Measurements from ENCODE around the gene KIF4A.
"Not testable (repeated sequence)": the region's sequence is repeated elsewhere in the genome, so short reads cannot be mapped to it uniquely, and the experiment has no call there.

KIF4A gene

GRCh38 chrX:70289168-70289792 lies 624 bp upstream of the KIF4A start:
- no peak for DNase-seq

GRCh38 chrX:70292788-70293187 lies 2.9 kb downstream of the KIF4A start:
- no peak for DNase-seq

- no peak for DNase-seq
Observed at GRCh38 chrX:70293621-70294020, 3.7 kb downstream of the KIF4A start.

GRCh38 chrX:70301716-70302115 lies 11.8 kb downstream of the KIF4A start:
- DNase-seq, result no peak

- no peak for DNase-seq
Observed at GRCh38 chrX:70313503-70313902, 23.6 kb downstream of the KIF4A start.

GRCh38 chrX:70322784-70323183 lies 32.9 kb downstream of the KIF4A start:
- no peak for DNase-seq

GRCh38 chrX:70323628-70324027 lies 33.7 kb downstream of the KIF4A start:
- DNase-seq, result not testable (repeated sequence)

- no peak for DNase-seq
Observed at GRCh38 chrX:70324326-70324725, 34.4 kb downstream of the KIF4A start.

- no peak for DNase-seq
Observed at GRCh38 chrX:70331161-70331560, 41.3 kb downstream of the KIF4A start.

GRCh38 chrX:70332600-70332999 lies 42.7 kb downstream of the KIF4A start:
- DNase-seq, result no peak

GRCh38 chrX:70336767-70337166 lies 46.9 kb downstream of the KIF4A start:
- no peak for DNase-seq

GRCh38 chrX:70338290-70338689 lies 48.4 kb downstream of the KIF4A start:
- DNase-seq, result no peak

GRCh38 chrX:70343435-70343834 lies 53.5 kb downstream of the KIF4A start:
- DNase-seq, result no peak

GRCh38 chrX:70346418-70347070 lies 56.6 kb downstream of the KIF4A start:
- DNase-seq, result no peak

- DNase-seq, result not testable (repeated sequence)
Observed at GRCh38 chrX:70348825-70349224, 58.9 kb downstream of the KIF4A start.

- not testable (repeated sequence) for DNase-seq
Observed at GRCh38 chrX:70349367-70350125, 59.6 kb downstream of the KIF4A start.

- no peak for DNase-seq
Observed at GRCh38 chrX:70352496-70352895, 62.6 kb downstream of the KIF4A start.

- no peak for DNase-seq
Observed at GRCh38 chrX:70353514-70353913, 63.6 kb downstream of the KIF4A start.

GRCh38 chrX:70354716-70355115 lies 64.8 kb downstream of the KIF4A start:
- DNase-seq, result no peak

- no peak for DNase-seq
Observed at GRCh38 chrX:70359458-70359857, 69.6 kb downstream of the KIF4A start.

- DNase-seq, result no peak
Observed at GRCh38 chrX:70360366-70360765, 70.5 kb downstream of the KIF4A start.

GRCh38 chrX:70368731-70369130 lies 78.8 kb downstream of the KIF4A start:
- DNase-seq, result not testable (repeated sequence)

- DNase-seq, result no peak
Observed at GRCh38 chrX:70386235-70386634, 96.3 kb downstream of the KIF4A start.

GRCh38 chrX:70398899-70399298 lies 109.0 kb downstream of the KIF4A start:
- no peak for DNase-seq
